Measurements from ENCODE around the gene PRDM11.

GRCh38 chr11:45171550-45171949, 25.1 kb downstream of the PRDM11 start:
- TF ChIP-seq CTCF (IDR thresholded peaks at IDR 0.05), result no peak
- TF ChIP-seq POLR2A (IDR thresholded peaks at IDR 0.05), result no peak

Data from body of pancreas (tissue), 4 donors.